Liver (tissue), 9 donors: ENCODE results near the gene ZBTB4. TPM values are rescaled to one million over a fixed set of nuclear protein-coding genes. Genes with fewer than 3 reads are reported as not detected.

ENCODE experiments used
- DNase-seq: peaks from one replicate; pipeline ENCODE4 v3.0.0-alpha.2; 2017; ENCODE audit warnings: low spot score
- H3K27ac ChIP-seq, 2 donors: one replicate each; pipeline ENCODE4 v1.7.0; 2013; ENCODE audit warnings: inconsistent platforms in 2 of 2, low read length in 2 of 2, control low read depth in 1 of 2, low read depth in 1 of 2, mild to moderate bottlenecking in 1 of 2
- H3K27me3 ChIP-seq, 4 donors: one replicate each; pipeline versions ENCODE4 v1.6.1 to v1.7.0; 2013; ENCODE audit warnings: low read length in 3 of 4, inconsistent platforms in 1 of 4, mild to moderate bottlenecking in 1 of 4, moderate library complexity in 1 of 4; ENCODE audit not compliant: control insufficient read depth in 4 of 4, insufficient read depth in 4 of 4
- H3K36me3 ChIP-seq, 4 donors: one replicate each; pipeline versions ENCODE4 v1.6.1 to v1.7.0; 2013; ENCODE audit warnings: low read length in 3 of 4, mild to moderate bottlenecking in 3 of 4, low read depth in 1 of 4, moderate library complexity in 1 of 4; ENCODE audit not compliant: control insufficient read depth in 4 of 4, insufficient read depth in 3 of 4
- H3K4me1 ChIP-seq, 4 donors: one replicate each; pipeline versions ENCODE4 v1.6.1 to v1.7.0; 2013; ENCODE audit warnings: low read length in 3 of 4, mild to moderate bottlenecking in 3 of 4, moderate library complexity in 1 of 4; ENCODE audit not compliant: control insufficient read depth in 4 of 4, insufficient read depth in 4 of 4
- H3K4me3 ChIP-seq, 3 donors: one replicate each; pipeline versions ENCODE4 v1.6.1 to v1.7.0; 2013; ENCODE audit warnings: low read length in 3 of 3, control low read depth in 1 of 3, low read depth in 1 of 3, mild to moderate bottlenecking in 1 of 3
- H3K9ac ChIP-seq, 2 donors: one replicate each; pipeline ENCODE4 v1.7.0; 2013; ENCODE audit warnings: low read length in 2 of 2, mild to moderate bottlenecking in 2 of 2, moderate library complexity in 2 of 2, control low read depth in 1 of 2, low read depth in 1 of 2
- H3K9me3 ChIP-seq, 4 donors: one replicate each; pipeline versions ENCODE4 v1.6.1 to v1.7.0; 2013; ENCODE audit warnings: low read length in 3 of 4; ENCODE audit not compliant: control insufficient read depth in 4 of 4
- FOXA1 ChIP-seq: IDR thresholded peaks from 2 replicates; pipeline ENCODE4 v1.6.1; 2016; ENCODE audit warnings: antibody characterized with exemption
- FOXA2 ChIP-seq: IDR thresholded peaks from 2 replicates; pipeline ENCODE4 v1.6.1; 2016; ENCODE audit warnings: antibody characterized with exemption
- GABPA ChIP-seq, 2 donors: IDR thresholded peaks in 1 of 2; conservative IDR thresholded peaks in 1 of 2; 2 replicates each; pipeline ENCODE4 v1.6.1; 2016; ENCODE audit warnings: antibody characterized with exemption in 2 of 2, mild to moderate bottlenecking in 1 of 2, moderate library complexity in 1 of 2
- JUND ChIP-seq, 2 donors: IDR thresholded peaks; 2 replicates each; pipeline ENCODE4 v1.6.1; 2016; ENCODE audit warnings: antibody characterized with exemption in 2 of 2
- MAX ChIP-seq: IDR thresholded peaks from 2 replicates; pipeline ENCODE4 v1.6.1; 2016; ENCODE audit warnings: antibody characterized with exemption
- REST ChIP-seq: IDR thresholded peaks from 2 replicates; pipeline ENCODE4 v1.6.1; 2016; ENCODE audit warnings: antibody characterized with exemption, mild to moderate bottlenecking
- RXRA ChIP-seq, 2 donors: IDR thresholded peaks; 2 replicates each; pipeline ENCODE4 v1.6.1; 2017 to 2018; ENCODE audit warnings: antibody characterized with exemption in 2 of 2, mild to moderate bottlenecking in 1 of 2
- SP1 ChIP-seq: IDR thresholded peaks from 2 replicates; pipeline ENCODE4 v1.6.1; 2018; ENCODE audit warnings: antibody characterized with exemption, mild to moderate bottlenecking
- TAF1 ChIP-seq: conservative IDR thresholded peaks from 2 replicates; pipeline ENCODE4 v1.6.1; 2016; ENCODE audit warnings: antibody characterized with exemption, mild to moderate bottlenecking
- YY1 ChIP-seq: IDR thresholded peaks from 2 replicates; pipeline ENCODE4 v1.6.1; 2016; ENCODE audit warnings: antibody characterized with exemption, mild to moderate bottlenecking
- WGBS: extraction: QIAGEN DNeasy Blood & Tissue Kit; methylation state at CpG from one replicate; pipeline ENCODE4 v1.1.7; 2013; 5-methylcytosine and 5-hydroxymethylcytosine counted together
- polyA plus RNA-seq, 2 donors: library from polyadenylated mRNA; stranded (reverse) in 1 of 2; unstranded in 1 of 2; fragments of 200-250 nt in 1 of 2; fragments of >200 nt in 1 of 2; fragmentation: Nextera tagmentation in 1 of 2; extraction: Ambion mirVana in 1 of 2; gene quantifications; one replicate each; pipeline versions ENCODE4 v1.2.1 to v1.2.3, GENCODE V29; 2013 to 2015
- total RNA-seq, 2 donors: library from RNA; depleted of rRNA; stranded (reverse); fragments of >200 nt; gene quantifications; one replicate each; pipeline ENCODE4 v1.2.3, GENCODE V29; 2014
- TF ChIP-seq, protein P1 (sequence below): fragments of 150-350 bp; IDR thresholded peaks from 2 replicates; pipeline ENCODE4 v1.5.1; 2017; ENCODE audit warnings: improper control_type of control experiment, low read depth, low read length; ENCODE audit not compliant: missing input control
- donor health status: healthy.
- donor health status: healthy.
- donor health status: healthy.
- donor health status: healthy.
- donor health status: healthy.

Gene ZBTB4
- total and polyA plus RNA-seq, 4 donors: 1.5 to 6.0 (median 5.1) TPM

DNA sequence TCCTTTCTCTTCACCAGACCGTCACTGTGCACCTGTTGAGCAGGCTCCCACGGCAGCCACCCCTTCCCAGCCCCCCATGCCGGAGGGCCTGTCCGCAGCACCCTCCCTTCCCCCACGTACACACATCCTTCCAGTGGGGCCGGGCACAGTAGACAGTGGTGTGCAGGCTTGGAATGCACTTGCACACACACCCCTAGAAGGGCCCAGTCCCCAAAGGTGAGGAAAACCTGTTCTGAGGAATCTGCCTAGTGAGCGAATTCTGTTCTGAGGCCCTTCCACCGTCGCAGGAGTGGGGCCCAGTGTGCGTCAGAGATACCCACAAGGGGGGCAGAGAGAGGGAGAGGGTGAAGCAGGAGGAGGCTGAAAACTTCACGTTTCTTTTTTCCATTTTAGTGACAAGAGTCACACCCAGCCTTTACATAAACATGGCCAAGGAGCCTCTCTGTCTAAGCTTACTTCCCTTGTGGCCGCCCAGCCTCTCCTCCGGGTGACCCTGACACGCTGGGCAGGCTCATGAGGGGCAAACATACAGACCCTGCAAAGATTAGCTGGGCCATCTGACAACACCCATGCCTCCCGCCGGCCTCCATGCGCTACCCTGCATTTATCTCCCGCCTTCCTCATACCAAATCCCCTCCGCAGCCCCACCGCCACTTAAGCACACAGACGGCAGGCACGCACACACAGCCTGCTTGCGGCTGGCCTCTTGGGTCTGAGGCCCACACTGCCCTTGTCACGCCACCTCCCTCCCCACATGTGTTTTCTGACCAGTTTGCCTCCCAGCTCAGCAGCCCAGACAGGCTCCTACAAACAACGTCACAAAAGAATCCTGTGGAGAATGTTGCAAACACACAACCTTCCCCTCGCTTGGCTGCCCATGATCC is 1.8 kb downstream of the ZBTB4 start:
- H3K27ac ChIP-seq: peak overlapping the region; percentile 96 to 97
- no peak for TF ChIP-seq MAX
- TF ChIP-seq, protein P1, sequence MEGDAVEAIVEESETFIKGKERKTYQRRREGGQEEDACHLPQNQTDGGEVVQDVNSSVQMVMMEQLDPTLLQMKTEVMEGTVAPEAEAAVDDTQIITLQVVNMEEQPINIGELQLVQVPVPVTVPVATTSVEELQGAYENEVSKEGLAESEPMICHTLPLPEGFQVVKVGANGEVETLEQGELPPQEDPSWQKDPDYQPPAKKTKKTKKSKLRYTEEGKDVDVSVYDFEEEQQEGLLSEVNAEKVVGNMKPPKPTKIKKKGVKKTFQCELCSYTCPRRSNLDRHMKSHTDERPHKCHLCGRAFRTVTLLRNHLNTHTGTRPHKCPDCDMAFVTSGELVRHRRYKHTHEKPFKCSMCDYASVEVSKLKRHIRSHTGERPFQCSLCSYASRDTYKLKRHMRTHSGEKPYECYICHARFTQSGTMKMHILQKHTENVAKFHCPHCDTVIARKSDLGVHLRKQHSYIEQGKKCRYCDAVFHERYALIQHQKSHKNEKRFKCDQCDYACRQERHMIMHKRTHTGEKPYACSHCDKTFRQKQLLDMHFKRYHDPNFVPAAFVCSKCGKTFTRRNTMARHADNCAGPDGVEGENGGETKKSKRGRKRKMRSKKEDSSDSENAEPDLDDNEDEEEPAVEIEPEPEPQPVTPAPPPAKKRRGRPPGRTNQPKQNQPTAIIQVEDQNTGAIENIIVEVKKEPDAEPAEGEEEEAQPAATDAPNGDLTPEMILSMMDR: no peak
- peaks cover 13 to 53% (median 37%) of the 10 kb centered on the region in 4 donors for H3K4me1 ChIP-seq
- peak overlapping the region in 2 of 3 donors; percentile 63 to 96 for H3K4me3 ChIP-seq
- WGBS: 64% methylated on average over 26 of the region's 26 CpGs
- H3K9me3 ChIP-seq: no peaks in the 10 kb centered on the region
- peak overlapping the region in 1 of 2 donors; percentile 12 for H3K9ac ChIP-seq
- no peaks in the 10 kb centered on the region for H3K27me3 ChIP-seq
- DNase-seq: peak; percentile 50
- no peaks in the 10 kb centered on the region for H3K36me3 ChIP-seq

DNA sequence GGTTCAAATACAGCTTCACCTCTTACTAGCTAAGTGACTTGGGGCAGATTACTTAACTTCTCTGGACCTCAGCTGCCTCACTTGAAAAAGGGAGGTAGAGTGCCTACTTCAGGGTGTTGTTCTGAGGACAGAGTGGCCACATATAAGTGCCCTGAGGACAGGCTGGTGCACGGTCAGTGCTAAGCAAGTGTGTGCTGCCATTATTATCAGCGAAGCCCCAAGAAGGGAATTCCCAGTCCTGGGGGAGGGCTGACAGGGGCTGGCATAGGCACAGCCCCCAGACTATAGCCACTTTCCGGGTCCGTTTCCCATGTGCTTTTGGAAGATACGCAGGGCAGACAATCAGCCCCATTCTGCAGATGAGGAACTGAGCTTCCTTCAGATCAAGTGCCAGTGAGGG is 2.5 kb downstream of the ZBTB4 start:
- no peaks in the 10 kb centered on the region for H3K27me3 ChIP-seq
- no peaks in the 10 kb centered on the region for H3K9me3 ChIP-seq
- no peaks in the 10 kb centered on the region for H3K36me3 ChIP-seq
- peaks cover 13 to 53% (median 37%) of the 10 kb centered on the region in 4 donors for H3K4me1 ChIP-seq
- no peak overlapping the region for H3K4me3 ChIP-seq
- TF ChIP-seq JUND (IDR thresholded peaks at IDR 0.05) (no peak), SP1 (no peak), TAF1 (no peak), MAX (no peak), GABPA (IDR thresholded peaks at IDR 0.05 in 1 of 2, conservative IDR thresholded peaks at IDR 0.05 in 1 of 2) (no peak), YY1 (no peak), FOXA1 (no peak), RXRA (IDR thresholded peaks at IDR 0.05) (no peak)
- no peak overlapping the region for H3K9ac ChIP-seq
- no peak for DNase-seq
- H3K27ac ChIP-seq: peak overlapping the region; percentile 96 to 97
- 93% methylated on average over 5 of the region's 5 CpGs for WGBS

DNA sequence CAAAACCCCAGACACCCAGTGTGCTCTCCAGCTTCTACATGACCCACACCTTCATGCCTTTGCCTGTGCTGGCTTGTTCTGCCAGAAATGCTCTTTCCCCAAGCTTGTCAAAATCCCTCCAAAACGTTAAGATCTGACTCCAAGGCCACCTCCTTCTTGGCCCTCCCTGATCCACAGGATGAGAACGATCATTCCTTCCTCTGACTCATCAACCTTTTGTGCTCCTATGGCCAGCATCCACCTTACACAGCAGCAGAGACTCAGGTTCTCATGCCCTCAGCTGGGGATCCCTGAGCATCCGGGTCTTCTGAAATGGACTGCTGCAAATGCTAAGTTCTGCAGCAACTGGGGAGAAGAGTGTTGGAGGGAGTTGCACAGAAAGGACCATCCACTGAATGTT is 2.9 kb downstream of the ZBTB4 start:
- no peak overlapping the region for H3K9ac ChIP-seq

More for the DNA sequence above, 2.9 kb downstream of the ZBTB4 start:
- Histone ChIP-seq H3K27ac (no peak overlapping the region), H3K4me1 (peaks cover 13 to 53% (median 37%) of the 10 kb centered on the region in 4 donors), H3K4me3 (no peak overlapping the region), H3K9me3 (no peaks in the 10 kb centered on the region), H3K27me3 (no peaks in the 10 kb centered on the region), H3K36me3 (no peaks in the 10 kb centered on the region)
- 54% methylated on average over 3 of the region's 3 CpGs for WGBS
- TF ChIP-seq GABPA (IDR thresholded peaks at IDR 0.05 in 1 of 2, conservative IDR thresholded peaks at IDR 0.05 in 1 of 2) (no peak), MAX (no peak), FOXA2 (no peak), REST (no peak), TAF1 (no peak), FOXA1 (no peak)
- DNase-seq: no peak
